Gastrocnemius medialis (tissue), 4 donors: ENCODE data around the gene ID3. TPM values are rescaled to one million over a fixed set of nuclear protein-coding genes. Genes with fewer than 3 reads are reported as not detected.

ENCODE experiments used
- ATAC-seq, 2 donors: fragments of 150-250 bp; one replicate each; pipeline ENCODE4 v1.9.1; 2016
- DNase-seq, 2 donors: peaks; one replicate each; pipeline ENCODE4 v3.0.0-alpha.2; 2019
- H3K27ac ChIP-seq, 4 donors: fragments of 200-600 bp; sonication (generic); 1 replicate in 1 of 4; 2 replicates in 3 of 4; pipeline ENCODE4 v1.5.1; 2016 to 2018; ENCODE audit warnings: mild to moderate bottlenecking in 2 of 4, moderate library complexity in 1 of 4
- H3K27me3 ChIP-seq, 3 donors: fragments of 200-600 bp; sonication (generic) in 2 of 3; 1 replicate in 1 of 3; 2 replicates in 2 of 3; pipeline versions ENCODE4 v1.5.1 to v1.6.0; 2016 to 2019; ENCODE audit warnings: mild to moderate bottlenecking in 1 of 3, moderate library complexity in 1 of 3
- H3K36me3 ChIP-seq, 2 donors: fragments of 200-600 bp; sonication (generic) in 1 of 2; one replicate each; pipeline ENCODE4 v1.5.1; 2017 to 2018
- H3K4me1 ChIP-seq, 2 donors: fragments of 200-600 bp; sonication (generic) in 1 of 2; one replicate each; pipeline ENCODE4 v1.5.1; 2016 to 2017; ENCODE audit warnings: mild to moderate bottlenecking in 2 of 2
- H3K4me3 ChIP-seq, 4 donors: fragments of 200-600 bp; sonication (generic) in 3 of 4; 1 replicate in 1 of 4; 2 replicates in 3 of 4; pipeline ENCODE4 v1.5.1; 2016 to 2019; ENCODE audit warnings: mild to moderate bottlenecking in 2 of 4
- H3K9me3 ChIP-seq, 3 donors: fragments of 200-600 bp; sonication (generic) in 2 of 3; 1 replicate in 1 of 3; 2 replicates in 2 of 3; pipeline ENCODE4 v1.5.1; 2016 to 2019
- POLR2A ChIP-seq, 2 donors: fragments of 450-650 bp; IDR thresholded peaks; one replicate each; pipeline ENCODE4 v1.6.1; 2017; ENCODE audit warnings: antibody characterized with exemption in 2 of 2, mild to moderate bottlenecking in 2 of 2, moderate library complexity in 2 of 2
- in situ Hi-C, 4 donors: fragments of 200-750 bp; cut with MboI; loops; one replicate each; pipeline versions ENCODE4 v1.15.0 to v1.8.0; 2017; ENCODE audit warnings: low sequenced_read_pairs in 4 of 4
- intact Hi-C: fragments of 100-400 bp; cut with DNase I; formaldehyde crosslinking; loops from one replicate; pipeline ENCODE4 v1.15.1; 2023; ENCODE audit warnings: low total_unique reads
- total RNA-seq, 4 donors: library from RNA; depleted of rRNA; stranded (reverse); fragments of >200 nt; gene quantifications; one replicate each; pipeline versions ENCODE4 v1.1.0 to v1.2.3, GENCODE V29; 2016
- TF ChIP-seq, protein P1 (sequence below), 5 experiments: fragments of 450-650 bp in 3 of 5; fragments of 200-600 bp in 2 of 5; sonication (generic) in 2 of 5; IDR thresholded peaks in 4 of 5; conservative IDR thresholded peaks in 1 of 5; 1 replicate in 4 of 5; 2 replicates in 1 of 5; pipeline ENCODE4 v1.5.1; 2016 to 2019; ENCODE audit warnings: antibody characterized with exemption in 5 of 5, mild to moderate bottlenecking in 3 of 5, moderate library complexity in 3 of 5

The ID3 gene
- total RNA-seq, 4 donors from 2014 or later = 67.9 to 124 (median 83.0) TPM

DNA sequence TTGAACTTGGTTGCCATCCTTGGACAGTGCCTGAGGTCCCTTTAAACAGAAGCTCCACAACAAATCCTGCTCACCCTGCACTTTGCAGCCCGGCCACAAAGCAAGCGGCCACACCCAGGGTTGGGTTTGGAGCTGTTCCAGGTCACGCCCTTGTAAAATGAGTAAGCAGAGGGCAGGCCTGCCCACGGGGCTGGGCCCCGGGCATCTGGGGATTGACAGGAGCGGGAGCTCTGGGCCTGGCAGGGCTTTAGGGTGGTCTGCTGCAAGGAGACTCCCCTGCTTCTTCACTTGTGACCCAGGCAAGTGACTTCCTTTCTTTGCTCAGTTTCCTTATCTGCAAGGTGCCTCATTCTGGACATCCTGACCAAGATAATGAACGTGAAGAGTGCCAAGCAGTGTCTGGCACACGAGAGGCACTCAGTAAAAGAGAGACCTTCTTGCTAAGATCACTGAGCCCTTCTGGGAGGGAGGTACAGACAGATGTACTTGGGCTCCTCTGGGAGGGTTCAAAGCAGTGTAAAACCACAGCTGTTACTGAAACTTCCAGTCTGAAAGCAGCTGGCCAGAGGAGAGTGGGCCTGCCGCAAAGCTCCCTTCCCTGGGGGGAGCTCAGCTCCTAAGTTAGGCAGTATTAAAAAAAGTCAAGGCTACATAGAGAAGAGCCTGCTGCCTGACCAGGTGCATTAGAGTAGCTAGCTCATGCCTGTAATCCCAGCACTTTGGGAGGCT lies 30.9 kb downstream of the ID3 start:
- intact Hi-C loops (no loop called here), in situ Hi-C loops (no loop called here)
- H3K27ac ChIP-seq = peak overlapping the region; percentile 31 to 73 (median 48)

DNA sequence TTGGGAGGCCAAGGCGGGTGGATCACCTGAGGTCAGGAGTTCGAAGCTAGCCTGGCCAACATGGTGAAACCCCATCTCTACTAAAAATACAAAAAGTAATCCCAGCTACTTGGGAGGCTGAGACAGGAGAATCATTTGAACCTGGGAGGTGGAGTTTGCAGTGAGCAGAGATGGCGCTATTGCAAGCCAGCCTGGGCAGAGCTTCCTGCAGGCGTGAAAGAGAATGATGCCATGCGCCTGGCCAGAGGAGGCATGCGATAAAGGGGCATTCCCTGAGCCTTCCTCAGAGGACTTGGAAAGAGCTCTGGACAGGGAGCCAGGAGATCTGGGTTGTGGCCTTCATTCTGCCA lies 31.4 kb downstream of the ID3 start:
- ATAC-seq = no peak
- Histone ChIP-seq H3K27ac (peak overlapping the region in 1 of 4 donors; percentile 73), H3K36me3 (no peaks in the 10 kb centered on the region), H3K27me3 (peaks cover 0 to 7% (median 5%) of the 10 kb centered on the region in 3 donors), H3K4me3 (no peak overlapping the region), H3K9me3 (no peaks in the 10 kb centered on the region), H3K4me1 (peaks cover 23 to 25% of the 10 kb centered on the region in 2 donors)
- TF ChIP-seq, protein P1, sequence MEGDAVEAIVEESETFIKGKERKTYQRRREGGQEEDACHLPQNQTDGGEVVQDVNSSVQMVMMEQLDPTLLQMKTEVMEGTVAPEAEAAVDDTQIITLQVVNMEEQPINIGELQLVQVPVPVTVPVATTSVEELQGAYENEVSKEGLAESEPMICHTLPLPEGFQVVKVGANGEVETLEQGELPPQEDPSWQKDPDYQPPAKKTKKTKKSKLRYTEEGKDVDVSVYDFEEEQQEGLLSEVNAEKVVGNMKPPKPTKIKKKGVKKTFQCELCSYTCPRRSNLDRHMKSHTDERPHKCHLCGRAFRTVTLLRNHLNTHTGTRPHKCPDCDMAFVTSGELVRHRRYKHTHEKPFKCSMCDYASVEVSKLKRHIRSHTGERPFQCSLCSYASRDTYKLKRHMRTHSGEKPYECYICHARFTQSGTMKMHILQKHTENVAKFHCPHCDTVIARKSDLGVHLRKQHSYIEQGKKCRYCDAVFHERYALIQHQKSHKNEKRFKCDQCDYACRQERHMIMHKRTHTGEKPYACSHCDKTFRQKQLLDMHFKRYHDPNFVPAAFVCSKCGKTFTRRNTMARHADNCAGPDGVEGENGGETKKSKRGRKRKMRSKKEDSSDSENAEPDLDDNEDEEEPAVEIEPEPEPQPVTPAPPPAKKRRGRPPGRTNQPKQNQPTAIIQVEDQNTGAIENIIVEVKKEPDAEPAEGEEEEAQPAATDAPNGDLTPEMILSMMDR (IDR thresholded peaks at IDR 0.05 in 4 of 5, conservative IDR thresholded peaks at IDR 0.05 in 1 of 5) = no peak
- no peak for TF ChIP-seq POLR2A (IDR thresholded peaks at IDR 0.05)
- DNase-seq = no peak
- intact Hi-C loops = no loop called here
- in situ Hi-C loops = no loop called here

More for the DNA sequence above, 30.9 kb downstream of the ID3 start:
- DNase-seq (peak; percentile 71 to 90), ATAC-seq (peak; percentile 81 to 83)
- Histone ChIP-seq H3K4me3 (peak overlapping the region in 1 of 4 donors; percentile 28), H3K4me1 (peaks cover 23 to 25% of the 10 kb centered on the region in 2 donors), H3K9me3 (no peaks in the 10 kb centered on the region), H3K27me3 (peaks cover 0 to 7% (median 5%) of the 10 kb centered on the region in 3 donors), H3K36me3 (no peaks in the 10 kb centered on the region)
- TF ChIP-seq, protein P1 (IDR thresholded peaks at IDR 0.05 in 4 of 5, conservative IDR thresholded peaks at IDR 0.05 in 1 of 5) = no peak
- TF ChIP-seq POLR2A (IDR thresholded peaks at IDR 0.05) = no peak

DNA sequence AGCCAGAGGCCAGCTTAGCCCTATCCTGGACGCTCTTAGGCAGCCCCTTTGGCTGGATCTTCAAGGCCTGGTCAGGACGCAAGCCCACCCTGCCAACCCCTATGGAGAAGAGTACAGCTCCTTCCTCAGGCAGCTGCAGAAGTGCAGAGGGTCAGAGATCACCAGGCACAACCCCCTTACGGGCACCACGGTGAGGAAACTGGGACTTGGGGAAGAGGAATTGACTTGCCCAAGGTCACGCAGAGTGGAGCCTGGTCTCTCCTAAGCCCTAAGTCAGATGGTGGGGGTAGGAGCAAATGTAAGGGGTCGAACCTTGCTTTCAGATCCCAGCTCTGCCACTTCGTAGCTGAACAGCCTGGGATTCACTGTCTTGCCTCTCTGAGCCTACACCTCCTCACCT lies 31.9 kb downstream of the ID3 start:
- no peak for DNase-seq
- Histone ChIP-seq H3K9me3 (no peaks in the 10 kb centered on the region), H3K27me3 (peaks cover 0 to 7% (median 5%) of the 10 kb centered on the region in 3 donors), H3K27ac (no peak overlapping the region), H3K4me3 (no peak overlapping the region), H3K36me3 (no peaks in the 10 kb centered on the region), H3K4me1 (peaks cover 23 to 25% of the 10 kb centered on the region in 2 donors)
- no peak for ATAC-seq
- TF ChIP-seq, protein P1 (IDR thresholded peaks at IDR 0.05 in 4 of 5, conservative IDR thresholded peaks at IDR 0.05 in 1 of 5) = no peak
- TF ChIP-seq POLR2A (IDR thresholded peaks at IDR 0.05) = no peak
- in situ Hi-C loops (no loop called here), intact Hi-C loops (no loop called here)

DNA sequence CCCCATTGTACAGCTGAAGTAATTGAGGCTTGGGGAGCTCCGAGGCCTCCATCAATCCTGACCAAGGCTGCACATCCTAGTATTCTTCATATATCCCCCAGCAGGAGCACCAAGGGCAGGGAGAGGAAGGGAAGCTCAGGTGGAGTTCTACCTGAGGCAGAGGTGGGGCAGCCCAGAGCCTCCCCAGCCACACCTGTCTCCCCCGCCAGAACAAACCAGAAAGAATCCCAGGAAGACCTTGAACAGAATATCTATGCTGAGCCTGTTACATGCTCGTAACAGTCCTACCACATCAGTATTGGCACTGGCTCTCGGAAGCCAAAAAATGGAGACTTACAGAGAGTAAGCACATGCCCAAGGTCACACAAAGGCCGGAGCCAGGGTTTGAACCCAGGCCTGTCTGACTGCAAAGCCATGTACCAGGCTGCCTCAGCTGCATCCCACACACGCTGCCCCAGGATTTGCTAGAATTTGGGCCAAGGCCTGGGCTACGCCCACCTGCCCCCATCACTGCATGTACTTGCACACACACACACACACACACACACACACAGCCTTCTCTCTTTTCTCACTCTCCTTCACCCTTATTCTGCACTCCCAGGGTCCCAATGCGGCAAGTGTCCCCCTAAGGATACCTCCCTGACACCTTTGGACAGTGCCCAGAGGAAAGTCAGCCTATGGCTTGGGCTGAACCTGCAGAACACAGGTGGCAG lies 32.8 kb downstream of the ID3 start:
- no peak for TF ChIP-seq POLR2A (IDR thresholded peaks at IDR 0.05)
- TF ChIP-seq, protein P1 (IDR thresholded peaks at IDR 0.05 in 4 of 5, conservative IDR thresholded peaks at IDR 0.05 in 1 of 5) = no peak
- in situ Hi-C loops = no loop called here
- no peak overlapping the region for H3K27ac ChIP-seq
- intact Hi-C loops = no loop called here
- no peak for DNase-seq
- H3K4me3 ChIP-seq = no peak overlapping the region
- no peaks in the 10 kb centered on the region for H3K36me3 ChIP-seq
- H3K4me1 ChIP-seq = peaks cover 21 to 22% of the 10 kb centered on the region in 2 donors
- no peaks in the 10 kb centered on the region for H3K9me3 ChIP-seq
- H3K27me3 ChIP-seq = peaks cover 0 to 7% (median 5%) of the 10 kb centered on the region in 3 donors
- ATAC-seq = no peak
